ENCODE data around the gene CCDC57. TPM values are rescaled to one million over a fixed set of nuclear protein-coding genes. Genes with fewer than 3 reads are reported as not detected.

Gene CCDC57
- total and polyA plus RNA-seq, 9 of the 15 experiments (the other 6 are each of a cell fraction or from before 2014, with no cell fraction given) = 0.83 to 36.2 (median 13.6) TPM

GRCh38 chr17:82167028-82167427 is 45.6 kb downstream of the CCDC57 start:
- H3K9me1 ChIP-seq (ENCODE audit: control insufficient read depth, insufficient read depth, low read length) = no peaks in the 10 kb centered on the region
- POLR2A ChIA-PET = no interaction called here
- no peak overlapping the region for H3K4me2 ChIP-seq (ENCODE audit: insufficient read depth, low read length)
- no peak overlapping the region for H3K27ac ChIP-seq (ENCODE audit: extremely low read depth, low read depth, low read length)
- in situ Hi-C loops (cut with MboI) (no loop called here), intact Hi-C loops (cut with micrococcal nuclease) (no loop called here)
- CTCF ChIA-PET (ENCODE audit: low intra/inter-chr PET ratio) = no interaction called here
- no peaks in the 10 kb centered on the region for H3K79me2 ChIP-seq (ENCODE audit: control insufficient read depth, insufficient read depth, low read length)
- no peaks in the 10 kb centered on the region for H4K20me1 ChIP-seq (replicated peaks; ENCODE audit: control insufficient read depth, insufficient read depth, low read length)
- no peak for FAIRE-seq
- no peaks in the 10 kb centered on the region for H3K9me3 ChIP-seq (replicated peaks; ENCODE audit: control insufficient read depth, insufficient read depth, low read depth, low read length)
- DNase-seq (ENCODE audit: extremely low read depth in 1 of 4, low spot score in 3 of 4) = no peak
- WGBS (ENCODE audit: insufficient coverage, low coverage, missing lambda C conversion rate) = 74% methylated on average over 5 of the region's 5 CpGs
- no peak for ATAC-seq
- no peak overlapping the region for H2AFZ ChIP-seq (ENCODE audit: low read depth, low read length)
- no peak overlapping the region for H3K9ac ChIP-seq (ENCODE audit: insufficient read depth in 1 of 2, low read depth in 2 of 2, low read length in 2 of 2)
- BruUV-seq (replicated peaks) = no TSS peak
- no peak overlapping the region for H3K4me3 ChIP-seq
- no peaks in the 10 kb centered on the region for H3K27me3 ChIP-seq (ENCODE audit: control insufficient read depth in 2 of 2, insufficient read depth in 2 of 2, low read length in 2 of 2)
- H3K36me3 ChIP-seq (ENCODE audit: control insufficient read depth, insufficient read depth, low read length) = peaks cover 54% of the 10 kb centered on the region
- TF ChIP-seq THRAP3 (IDR thresholded peaks at IDR 0.05; ENCODE audit: borderline replicate concordance) = no peak
- no peak for TF ChIP-seq TAF7 (tag; IDR thresholded peaks at IDR 0.05)
- no peak for TF ChIP-seq BCOR (IDR thresholded peaks at IDR 0.05)
- no peak for TF ChIP-seq ZNF140 (CRISPR knock-in tag; IDR thresholded peaks at IDR 0.05)
- no peak for TF ChIP-seq ZNF3 (CRISPR knock-in tag; IDR thresholded peaks at IDR 0.05)
- TF ChIP-seq ZNF584 (CRISPR knock-in tag; IDR thresholded peaks at IDR 0.05; ENCODE audit: low read depth) = no peak
- no peak for TF ChIP-seq ZBED1 (IDR thresholded peaks at IDR 0.05)
- TF ChIP-seq ZMIZ1 (IDR thresholded peaks at IDR 0.05; ENCODE audit: low read depth in 2 of 2, low read length in 2 of 2) = no peak
- no peak for TF ChIP-seq U2AF2 (optimal IDR thresholded peaks at IDR 0.05; ENCODE audit: low read depth, low read length)
- no peak for TF ChIP-seq PKNOX1 (IDR thresholded peaks at IDR 0.05)
- H3K4me1 ChIP-seq (replicated peaks in 1 of 2; ENCODE audit: control insufficient read depth in 2 of 2, insufficient read depth in 2 of 2, low read length in 2 of 2) = peaks cover 3 to 15% of the 10 kb centered on the region in 2 experiments; a peak in 4 of 5 replicates
